ENCODE results near the gene RIC3.

RIC3 gene

DNA sequence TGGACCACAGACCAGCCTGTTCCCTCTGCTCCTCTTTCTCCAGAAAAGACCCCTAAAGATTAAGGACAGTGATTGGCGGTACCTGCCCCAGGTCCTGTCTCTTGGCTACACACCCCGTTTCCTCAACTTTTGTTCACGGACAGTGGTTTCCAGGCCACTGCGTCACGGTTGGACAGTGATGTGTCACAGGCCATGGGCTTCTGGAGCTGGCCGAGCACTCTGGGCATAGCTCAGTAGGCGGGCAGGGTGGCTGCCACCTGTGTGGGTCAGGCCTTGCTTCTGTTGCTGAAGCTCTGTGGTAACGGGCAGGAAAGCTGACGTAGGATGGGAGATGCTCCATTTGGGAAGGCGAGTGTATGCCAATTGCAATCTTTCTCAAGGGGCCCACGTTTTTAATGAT is 74.2 kb downstream of the RIC3 start:
- DNase-seq: peak in 3 of 42 donors; percentile 24 to 39 (median 37)
- intact Hi-C loops (cut with DNase I): loop anchor here (5.0 kb wide), 1 partner anchor 62 kb away; no protein-coding TSS in a partner anchor

DNA sequence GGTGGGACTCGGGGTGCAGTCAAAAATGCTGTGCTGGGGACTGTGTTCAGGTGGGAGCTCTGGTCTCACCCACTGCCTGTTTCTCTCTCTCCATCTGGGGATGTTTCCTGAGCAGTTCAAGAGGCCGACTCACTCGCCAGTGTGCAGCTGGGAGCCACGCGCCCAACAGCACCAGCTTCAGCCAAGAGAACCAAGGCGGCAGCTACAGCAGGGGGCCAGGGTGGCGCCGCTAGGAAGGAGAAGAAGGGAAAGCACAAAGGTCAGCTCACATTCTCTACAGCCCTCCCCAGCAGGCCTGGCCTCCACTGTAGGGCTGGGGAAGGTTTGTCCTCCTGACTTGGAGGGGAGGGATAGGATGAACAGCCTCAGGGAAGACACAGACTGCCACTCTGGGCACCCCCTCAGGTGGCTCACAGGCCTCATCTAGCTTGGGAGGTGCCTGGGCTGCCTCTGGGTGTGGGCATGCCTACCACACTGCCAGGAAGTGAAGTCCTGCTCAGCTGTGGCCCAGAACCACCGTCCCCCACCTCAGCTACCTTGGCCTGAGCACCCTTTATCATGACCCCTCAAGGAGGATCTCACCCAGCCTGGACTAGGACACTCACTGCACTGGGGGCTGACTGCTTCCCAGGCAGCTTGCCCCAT is 74.8 kb downstream of the RIC3 start:
- intact Hi-C loops (cut with DNase I): loop anchor here (5.0 kb wide), 1 partner anchor 62 kb away; no protein-coding TSS in a partner anchor
- DNase-seq: peak in 5 of 42 donors; percentile 6 to 36 (median 29)

DNA sequence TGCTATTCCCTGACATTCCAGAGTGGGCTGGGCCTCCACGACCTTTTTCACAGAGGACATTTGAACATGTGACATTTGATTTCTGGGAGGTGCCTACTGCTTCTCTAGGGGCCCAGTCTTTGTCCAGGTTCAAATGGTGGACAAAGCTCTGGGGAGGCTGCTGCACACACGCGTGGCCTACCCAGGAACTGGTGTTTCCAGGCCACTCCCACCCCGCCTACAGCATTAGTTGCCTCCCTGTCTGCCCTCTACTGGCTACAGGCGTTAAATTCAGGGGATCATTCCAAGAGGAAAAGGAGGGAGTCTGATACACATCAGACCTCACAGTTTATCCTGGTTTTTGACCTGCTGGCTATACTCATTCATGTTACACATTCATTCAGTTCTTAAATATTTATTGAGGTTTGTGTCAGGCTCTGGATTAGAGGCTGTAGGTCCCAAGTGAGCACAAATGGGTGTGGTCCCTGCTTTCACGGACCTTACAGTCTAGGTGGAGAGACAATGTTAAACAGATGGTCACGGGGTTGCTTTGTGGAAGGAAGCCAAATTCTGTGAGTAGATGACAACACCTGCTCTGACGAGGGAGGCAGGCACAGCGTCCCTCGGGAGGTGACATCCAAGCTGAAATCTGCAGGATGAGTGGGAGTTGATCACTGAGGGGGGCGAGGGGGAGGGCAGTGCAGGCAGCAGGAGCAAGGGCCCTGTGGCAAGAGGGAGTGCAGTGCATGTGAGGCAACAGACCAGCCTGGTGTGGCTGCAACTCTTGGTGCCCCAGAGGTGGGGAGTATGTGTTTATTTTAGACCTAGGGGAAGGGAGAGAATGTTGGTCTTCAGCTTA is 76.0 kb downstream of the RIC3 start:
- intact Hi-C loops (cut with DNase I): loop anchor here (5.0 kb wide), 1 partner anchor 61 kb away; no protein-coding TSS in a partner anchor
- DNase-seq: peak in 37 of 42 donors; percentile 38 to 87 (median 57)

DNA sequence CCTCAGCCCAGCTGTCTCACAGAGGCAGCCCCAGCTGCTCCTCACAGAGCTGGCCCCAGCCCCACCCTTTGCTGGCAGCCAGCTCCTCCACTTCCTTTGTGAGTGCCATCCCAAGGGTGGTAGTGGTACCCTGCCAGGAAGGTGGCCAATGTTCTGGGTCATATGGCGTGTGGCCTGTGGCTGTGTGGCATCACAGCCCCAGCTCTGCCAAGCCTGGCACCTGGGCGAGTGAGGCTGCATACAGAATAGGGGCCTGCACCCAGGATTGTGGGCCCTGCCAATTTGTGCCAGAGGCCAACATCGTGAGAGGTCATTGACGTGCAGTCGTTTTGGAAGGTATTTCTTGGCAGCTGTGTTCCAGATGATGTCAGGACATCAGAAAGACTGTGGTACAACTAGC is 77.1 kb downstream of the RIC3 start:
- intact Hi-C loops (cut with DNase I): loop anchor here (5.0 kb wide), 1 partner anchor 59 kb away; no protein-coding TSS in a partner anchor
- peak in 6 of 42 donors; percentile 1 to 28 (median 10) for DNase-seq

DNA sequence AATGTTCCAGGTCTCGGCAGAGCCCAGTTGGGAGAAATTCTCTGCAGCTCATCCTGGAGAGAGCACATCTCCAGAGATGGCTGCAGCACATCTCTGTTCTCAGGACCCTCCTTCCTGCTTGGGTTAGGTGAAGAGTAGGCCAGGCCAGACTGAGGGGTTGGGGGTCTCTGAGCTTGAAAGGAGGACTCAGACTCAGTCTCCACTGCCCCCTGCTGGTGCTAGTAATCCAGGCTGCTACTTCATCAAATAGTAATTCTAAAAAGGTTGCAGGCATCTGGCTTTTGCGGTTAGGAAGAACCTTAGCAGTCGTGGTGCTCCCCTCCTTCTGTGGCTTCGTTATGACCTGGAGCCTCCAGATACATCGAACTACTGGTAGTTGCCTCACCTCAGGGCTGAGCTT is 78.1 kb downstream of the RIC3 start:
- intact Hi-C loops (cut with DNase I): loop anchor here (5.0 kb wide), 1 partner anchor 58 kb away; no protein-coding TSS in a partner anchor
- DNase-seq: peak in 30 of 42 donors; percentile 25 to 77 (median 60)

DNA sequence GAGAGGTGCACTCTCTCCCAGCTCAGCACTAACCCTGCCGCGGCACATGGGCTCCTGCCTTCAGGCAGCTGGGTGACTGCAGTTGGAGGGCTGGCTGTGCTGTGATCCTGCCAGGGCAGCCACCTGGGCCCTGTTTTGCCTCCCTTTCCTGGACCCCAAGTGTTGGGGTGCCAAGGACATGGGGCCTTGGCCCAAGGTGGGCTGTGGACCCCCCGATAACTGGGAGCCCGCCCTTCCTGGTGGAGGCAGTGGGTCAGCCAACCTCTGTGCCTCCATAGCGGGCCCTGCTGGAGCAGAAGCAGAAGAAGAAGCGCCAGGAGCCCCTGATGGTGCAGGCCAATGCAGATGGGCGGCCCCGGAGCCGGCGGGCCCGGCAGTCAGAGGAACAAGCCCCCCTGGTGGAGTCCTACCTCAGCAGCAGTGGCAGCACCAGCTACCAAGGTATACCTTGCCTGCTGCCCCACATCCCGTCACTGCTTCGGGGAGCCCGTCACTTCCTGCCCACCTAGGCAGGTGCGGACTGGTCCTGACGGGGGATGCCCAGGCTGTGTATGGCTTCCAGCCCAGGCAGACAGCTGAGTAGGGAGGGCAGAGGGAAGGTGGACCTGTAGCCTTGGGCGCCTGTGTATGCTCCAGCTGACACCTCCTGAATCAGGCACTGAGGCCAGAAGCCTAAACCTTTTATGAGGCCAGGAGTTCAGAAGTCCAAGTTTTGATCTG is 78.9 kb downstream of the RIC3 start:
- intact Hi-C loops (cut with DNase I): loop anchor here (5.0 kb wide), 1 partner anchor 58 kb away; no protein-coding TSS in a partner anchor
- DNase-seq: peak in 1 of 42 donors; percentile 26

DNA sequence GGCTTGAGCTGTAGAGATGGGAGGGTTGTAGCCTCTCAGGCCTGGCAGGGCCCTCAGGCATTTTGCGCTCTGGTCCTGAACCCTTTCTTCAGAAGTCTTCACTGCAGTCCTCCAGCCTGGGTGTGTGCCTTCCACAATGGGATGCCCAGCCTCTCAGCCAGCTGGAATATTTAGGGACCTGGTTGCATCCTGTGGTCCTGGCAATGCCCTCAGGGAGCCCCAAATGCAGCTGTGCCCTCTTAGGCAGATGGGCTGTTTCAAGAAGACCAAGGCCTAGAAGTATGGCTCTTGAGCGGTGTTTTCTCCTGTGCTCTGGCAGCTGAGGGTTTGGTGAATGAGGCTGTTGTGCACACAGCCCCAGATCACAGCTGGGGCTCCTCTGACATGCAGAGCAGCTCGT is 81.1 kb downstream of the RIC3 start:
- no peak for DNase-seq
- intact Hi-C loops (cut with DNase I): no loop called here

DNA sequence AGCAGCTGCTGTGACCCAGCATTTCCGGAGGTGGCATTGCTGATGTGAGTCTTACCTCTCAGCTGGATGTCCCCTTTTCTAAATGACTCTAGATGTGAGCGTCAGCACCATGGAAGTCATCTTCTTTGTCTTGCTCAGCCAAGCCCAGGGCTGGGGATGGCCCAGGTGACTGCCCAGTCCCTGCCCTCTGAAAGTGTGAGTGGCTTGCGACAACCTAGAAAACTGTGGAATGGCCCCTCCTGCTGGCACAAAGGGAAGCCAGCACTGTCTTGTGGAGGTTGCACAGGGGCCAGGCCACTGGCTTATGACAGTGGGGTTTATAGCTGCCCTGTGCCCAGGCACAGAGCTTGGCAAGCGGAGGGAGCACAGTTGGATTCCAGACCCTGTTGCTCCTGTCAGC is 81.6 kb downstream of the RIC3 start:
- intact Hi-C loops (cut with DNase I): no loop called here

DNA sequence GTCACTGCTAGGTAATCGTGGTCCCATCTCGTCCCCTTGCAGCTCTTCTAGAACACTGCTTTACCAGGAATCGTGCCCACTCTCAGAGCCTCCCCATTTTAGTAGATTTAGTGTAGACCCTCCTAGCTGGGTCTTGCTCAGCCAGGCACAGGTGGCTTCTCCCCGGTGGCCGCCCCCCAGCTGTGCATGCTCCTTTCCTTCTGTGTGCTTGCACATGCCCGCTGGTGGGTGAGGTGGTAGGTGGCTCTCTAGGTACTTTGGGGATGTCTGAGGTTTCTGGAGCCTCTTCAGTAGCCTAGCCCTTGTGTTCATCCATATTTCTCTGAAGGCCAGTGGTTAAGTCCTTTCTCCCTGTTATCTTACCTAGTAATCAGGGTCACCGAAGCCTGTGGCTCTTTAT is 82.3 kb downstream of the RIC3 start:
- intact Hi-C loops (cut with DNase I): no loop called here
- DNase-seq: peak in 2 of 42 donors; percentile 34 to 51

More for the DNA sequence above, 81.6 kb downstream of the RIC3 start:
- no peak for DNase-seq

DNA sequence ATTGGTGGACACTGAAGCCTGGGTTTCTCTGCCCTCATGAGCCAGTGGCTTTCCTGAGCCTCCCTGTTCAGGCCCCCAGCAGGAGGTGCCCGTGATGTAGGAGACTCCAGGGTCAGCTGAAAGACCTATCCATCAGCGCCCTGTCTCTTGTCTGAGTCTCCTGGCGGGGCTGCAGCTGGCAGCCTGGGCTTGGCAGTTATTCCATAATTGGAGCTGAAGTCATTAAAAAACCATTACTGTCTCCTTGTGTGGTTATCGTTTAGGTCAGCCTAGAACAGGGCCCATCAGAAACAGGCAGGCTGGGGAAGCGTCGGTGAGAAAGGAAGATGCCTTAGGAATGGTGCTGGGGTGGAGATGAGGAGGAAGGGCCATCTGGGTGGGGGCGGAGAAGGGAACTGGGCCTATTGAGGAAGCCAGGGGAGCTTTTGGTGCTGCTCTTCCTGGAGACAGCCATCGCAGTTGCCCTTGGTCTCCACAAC is 82.8 kb downstream of the RIC3 start:
- no peak for DNase-seq
- intact Hi-C loops (cut with DNase I): no loop called here

DNA sequence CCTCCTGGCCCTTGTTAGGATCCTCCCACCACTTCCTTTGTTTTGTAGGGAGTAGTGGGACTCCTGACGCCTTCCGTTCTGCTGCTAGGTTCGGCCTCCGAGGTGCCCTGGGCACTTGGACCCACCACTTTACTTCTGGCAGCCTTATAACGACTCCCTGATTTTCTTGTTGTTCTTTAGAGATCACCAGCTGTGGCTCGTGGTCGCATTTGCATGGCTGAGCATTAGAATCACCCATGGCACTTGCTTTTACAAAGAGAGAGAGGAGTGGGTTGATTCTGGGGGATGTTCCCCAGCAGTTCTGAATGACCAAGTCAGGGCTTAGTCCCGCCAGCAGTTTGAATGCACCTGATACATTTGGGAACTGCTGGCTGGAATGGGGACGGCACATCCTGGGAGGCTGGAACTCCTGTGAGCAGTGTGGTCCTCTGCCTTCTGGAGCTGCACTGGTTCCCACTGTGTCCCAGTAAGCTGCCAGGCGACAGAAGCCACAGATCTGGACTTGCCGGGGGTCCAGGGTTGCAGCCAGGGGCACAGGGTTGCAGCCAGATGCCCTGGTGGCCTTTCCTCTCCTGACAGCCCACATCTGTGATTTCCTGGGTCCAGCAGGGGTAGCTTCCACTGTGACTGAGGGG is 83.7 kb downstream of the RIC3 start:
- DNase-seq: no peak
- intact Hi-C loops (cut with DNase I): no loop called here

DNA sequence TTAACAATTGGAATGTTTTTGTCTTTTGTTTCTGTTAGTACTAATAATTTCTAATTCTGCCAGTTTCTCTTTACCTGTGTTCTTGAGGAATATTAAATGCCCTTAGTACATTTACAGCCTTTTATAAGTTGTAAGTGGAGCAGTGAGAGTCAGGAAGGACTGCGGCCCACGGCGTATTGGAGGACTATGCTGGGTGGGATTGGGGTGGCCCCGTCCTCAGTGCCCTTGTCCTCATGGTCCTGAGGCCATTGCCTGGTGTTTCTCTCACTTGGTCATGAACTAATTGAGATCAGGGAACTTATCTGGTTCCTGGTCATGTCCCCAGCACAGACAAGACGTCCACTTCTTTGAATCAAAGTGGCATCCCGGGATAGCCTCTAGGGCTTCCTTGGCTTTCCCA is 84.5 kb downstream of the RIC3 start:
- DNase-seq: no peak
- intact Hi-C loops (cut with DNase I): no loop called here

DNA sequence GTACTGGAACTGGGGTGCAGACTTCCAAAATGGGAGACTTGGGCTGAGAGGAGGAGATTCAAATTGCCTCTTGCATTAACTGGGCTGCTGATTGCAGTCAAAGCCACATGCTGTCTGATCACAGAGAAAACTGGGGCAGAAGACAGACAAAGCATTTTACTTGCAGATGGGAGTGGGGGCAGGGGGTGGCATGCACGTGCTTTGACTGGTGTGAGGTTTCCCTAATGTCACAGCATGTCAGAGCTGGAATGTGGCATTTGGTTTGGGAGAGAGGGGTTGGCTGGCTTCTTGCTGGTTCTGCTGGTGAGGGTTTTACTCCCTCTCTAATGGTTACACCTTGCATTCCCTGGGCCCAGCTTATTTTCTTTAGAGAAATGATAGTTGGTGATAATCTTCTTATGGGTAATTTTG is 84.9 kb downstream of the RIC3 start:
- intact Hi-C loops (cut with DNase I): no loop called here
- DNase-seq: peak in 4 of 42 donors; percentile 9 to 46 (median 36)

DNA sequence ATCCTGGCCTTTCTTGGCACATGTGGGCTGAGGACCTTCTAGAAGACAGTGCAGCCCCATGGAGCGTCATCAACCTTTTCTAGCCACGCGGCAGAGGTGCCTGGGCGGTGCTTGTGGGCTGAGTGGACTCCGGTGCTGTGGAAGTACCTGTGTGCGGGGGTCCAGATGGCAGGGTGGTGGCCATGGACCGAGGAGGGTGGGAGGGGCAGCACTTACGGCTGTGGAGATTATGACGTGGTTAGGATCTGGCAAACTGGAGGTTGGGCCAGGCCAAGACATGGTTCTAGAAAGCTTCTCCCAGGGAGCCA is 85.8 kb downstream of the RIC3 start:
- DNase-seq: no peak

DNA sequence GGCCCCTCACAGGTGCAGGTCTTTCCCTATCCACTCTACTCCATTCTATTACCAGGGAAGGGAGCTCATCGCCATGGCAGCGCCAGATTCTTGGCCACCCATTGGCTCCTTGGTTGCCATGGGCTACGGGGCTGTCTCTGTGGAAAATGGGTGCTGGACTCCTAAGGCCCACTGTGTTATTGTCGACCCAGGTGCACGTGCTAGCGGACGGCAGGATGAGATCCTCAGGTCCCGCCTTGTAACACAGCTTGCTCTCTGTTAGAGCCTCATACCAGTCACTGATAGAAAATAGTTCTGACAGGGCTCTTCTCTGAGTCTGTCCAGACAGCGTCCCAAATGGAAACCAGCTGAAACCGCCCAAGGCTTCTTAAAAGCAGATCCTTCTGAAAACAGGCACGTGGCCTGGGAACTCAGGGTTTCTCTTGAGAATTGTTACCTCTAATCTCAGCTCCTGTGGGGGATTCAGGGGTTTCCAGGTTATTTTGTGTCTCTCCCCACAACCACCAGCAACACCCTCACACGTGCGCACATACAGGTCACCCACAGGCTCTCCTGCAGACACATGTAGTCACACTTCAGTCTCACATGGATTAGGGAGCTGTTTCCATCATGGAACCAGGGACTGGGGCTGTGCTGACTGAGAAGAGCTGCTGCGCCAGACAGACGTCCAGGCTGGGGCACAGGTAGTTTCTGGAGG is 86.3 kb downstream of the RIC3 start:
- intact Hi-C loops (cut with DNase I): no loop called here
- DNase-seq: peak in 10 of 42 donors; percentile 20 to 53 (median 40)

More for the DNA sequence above, 85.8 kb downstream of the RIC3 start:
- intact Hi-C loops (cut with DNase I): no loop called here

DNA sequence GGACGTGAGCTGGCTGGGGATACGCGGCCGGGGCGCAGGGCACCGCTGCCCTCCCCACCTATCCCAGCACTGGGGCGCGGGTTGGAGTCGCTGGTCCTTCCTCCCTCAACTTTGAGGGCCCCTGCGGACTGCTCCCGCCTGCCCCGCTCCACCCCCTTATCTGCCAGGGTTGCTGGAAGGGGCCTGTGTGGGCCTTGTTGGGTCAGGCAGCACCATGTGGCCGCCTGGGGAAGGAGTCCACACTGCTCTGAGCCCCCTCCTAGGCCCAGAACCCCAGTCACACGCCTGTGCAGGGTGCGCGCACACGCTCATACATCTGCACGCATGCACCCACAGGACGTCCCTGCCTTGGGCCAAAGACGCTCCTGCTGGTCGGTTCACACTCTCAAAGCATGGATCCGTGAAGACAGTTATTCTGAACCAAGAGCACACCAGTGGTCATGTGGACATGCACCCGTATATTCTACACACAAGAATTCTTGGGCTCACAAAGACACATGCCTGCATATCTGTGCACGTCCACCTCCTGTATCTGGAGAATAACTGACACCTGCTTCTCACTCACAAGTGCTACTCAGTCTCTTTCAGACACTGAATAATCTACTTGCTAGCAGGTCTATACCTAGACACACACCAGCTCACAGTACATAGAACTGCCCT is 87.1 kb downstream of the RIC3 start:
- peak in 3 of 42 donors; percentile 28 to 54 (median 29) for DNase-seq
- intact Hi-C loops (cut with DNase I): no loop called here

DNA sequence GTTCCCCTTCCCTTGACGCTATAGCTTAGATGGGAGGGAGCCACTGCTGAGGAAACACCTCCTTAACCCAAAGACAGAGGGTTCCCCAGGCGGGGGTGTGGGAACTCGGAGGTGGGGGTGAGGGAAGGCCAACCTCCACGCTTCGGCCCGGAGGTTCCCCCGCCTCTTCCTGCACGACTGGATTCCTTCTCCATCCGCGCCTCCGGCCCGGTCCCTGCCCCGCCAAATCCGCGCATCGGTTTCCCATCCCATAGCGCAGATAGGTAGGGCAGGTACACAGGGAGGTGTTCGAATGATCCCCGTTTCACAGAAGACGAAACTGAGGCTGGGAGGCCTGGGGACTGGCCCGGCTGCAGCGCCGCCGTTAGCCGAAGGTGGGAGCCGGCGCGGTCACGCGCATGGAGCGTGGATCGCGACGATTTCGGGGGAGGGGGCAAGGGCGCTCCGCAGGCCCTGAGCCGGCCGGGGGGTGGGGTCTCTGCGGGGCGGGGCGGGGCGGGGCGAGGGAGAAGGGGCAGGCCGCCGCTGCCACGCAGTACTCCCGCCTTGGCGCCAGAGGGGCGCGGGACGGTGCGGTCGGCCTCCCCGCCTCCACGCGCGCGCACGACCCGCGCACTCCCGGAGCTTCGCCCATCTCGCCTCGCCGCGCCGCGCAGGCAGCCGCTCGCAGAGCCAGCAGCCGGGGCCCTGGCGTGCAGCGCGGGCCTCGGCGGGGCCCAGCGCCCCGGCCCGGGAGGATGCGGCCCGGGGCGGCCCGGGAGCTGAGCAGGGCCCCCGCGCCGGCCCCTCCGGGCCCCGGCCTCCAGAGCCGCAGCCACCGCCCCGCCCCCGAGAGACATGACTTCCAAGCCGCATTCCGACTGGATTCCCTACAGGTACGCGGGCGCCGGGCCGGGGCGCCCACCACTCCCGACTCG is 87.9 kb downstream of the RIC3 start, which contains the start of gene TUB:
TUB (plus strand) TSS at position 538 of the 917 bp plus-strand sequence; CDS start at position 838, 300 bp downstream.
- intact Hi-C loops (cut with DNase I): no loop called here
- peak in 30 of 42 donors; percentile 11 to 67 (median 47) for DNase-seq

All from head of caudate nucleus (tissue), 42 donors.